K562 (cell line): ENCODE measurements around the gene PRPS1L1. TPM values are rescaled to one million over a fixed set of nuclear protein-coding genes. Genes with fewer than 3 reads are reported as not detected.

Experiments
- ATAC-seq: fragments of 200-7000 bp; cut with Tn5 transposase; 3 replicates; pipeline ENCODE4 v1.9.1; 2020; ENCODE audit warnings: moderate library complexity
- BruUV-seq: library from RNA; stranded (reverse); fragments of 400-500 nt; replicated peaks from 2 replicates; lab custom pipeline; 2021; lab: Mats Ljungman, UMichigan
- CTCF ChIA-PET: fragments of 300-600 bp; formaldehyde crosslinking; extraction: SDS; loops from one replicate; lab custom pipeline; 2021; ENCODE audit warnings: low intra/inter-chr PET ratio; lab: Yijun Ruan, JAX
- POLR2A ChIA-PET: fragments of 300-600, 350-650 bp; sonication (Branson Sonifier 250); formaldehyde crosslinking; extraction: SDS; loops from one replicate; lab custom pipeline; 2021; ENCODE audit warnings: antibody characterized with exemption, inconsistent platforms; lab: Yijun Ruan, JAX
- DNase-seq, 4 experiments: peaks; one replicate each; pipeline versions ENCODE4 v3.0.0 to v3.0.0-alpha.2; 2011 to 2018; ENCODE audit warnings: low spot score in 3 of 4, mixed read lengths in 3 of 4; ENCODE audit errors: extremely low read depth in 1 of 4
- FAIRE-seq: peaks from 2 replicates; lab custom pipeline; 2011; peaks lifted over from hg19 to GRCh38; lab: Jason Lieb, UNC
- H2AFZ ChIP-seq: 2 replicates; pipeline ENCODE4 v1.6.0; 2011; ENCODE audit warnings: low read depth, low read length, control low read depth, inconsistent platforms
- H3K27ac ChIP-seq: fragments of 200-600 bp; 3 replicates; pipeline ENCODE4 v1.8.0; 2011; ENCODE audit warnings: low read depth, mild to moderate bottlenecking, control low read depth, inconsistent platforms, low read length, moderate library complexity, mixed read lengths; ENCODE audit errors: extremely low read depth
- H3K27me3 ChIP-seq, 2 experiments: fragments of 300-600 bp in 1 of 2; 2 replicates in 1 of 2; 3 replicates in 1 of 2; pipeline versions ENCODE4 v1.6.0 to v1.8.0; 2011; ENCODE audit warnings: inconsistent platforms in 2 of 2, low read length in 2 of 2, mild to moderate bottlenecking in 1 of 2, mixed read lengths in 1 of 2, moderate library complexity in 1 of 2; ENCODE audit not compliant: control insufficient read depth in 2 of 2, insufficient read depth in 2 of 2
- H3K36me3 ChIP-seq: fragments of 300-600 bp; 3 replicates; pipeline ENCODE4 v1.8.0; 2011; ENCODE audit warnings: mild to moderate bottlenecking, low read length, inconsistent platforms; ENCODE audit not compliant: control insufficient read depth, insufficient read depth
- H3K4me1 ChIP-seq, 2 experiments: fragments of 200-600 bp in 1 of 2; replicated peaks in 1 of 2; 2 replicates in 1 of 2; 3 replicates in 1 of 2; pipeline versions ENCODE4 v1.5.1 to v1.8.0; 2011; ENCODE audit warnings: inconsistent platforms in 2 of 2, low read length in 2 of 2, mild to moderate bottlenecking in 1 of 2, mixed read lengths in 1 of 2, moderate library complexity in 1 of 2; ENCODE audit not compliant: control insufficient read depth in 2 of 2, insufficient read depth in 2 of 2
- H3K4me2 ChIP-seq: 2 replicates; pipeline ENCODE4 v1.6.1; 2011; ENCODE audit warnings: low read length, control low read depth, inconsistent platforms, mixed read lengths; ENCODE audit not compliant: insufficient read depth
- H3K4me3 ChIP-seq: fragments of 200-600 bp; sonication (generic), shearing (Covaris generic); 2 replicates; pipeline ENCODE4 v1.5.1; 2016; ENCODE audit warnings: control low read depth, inconsistent platforms
- H3K79me2 ChIP-seq: fragments of 200-600 bp; 3 replicates; pipeline ENCODE4 v1.8.0; 2011; ENCODE audit warnings: low read length, inconsistent platforms; ENCODE audit not compliant: control insufficient read depth, insufficient read depth
- H3K9ac ChIP-seq, 2 experiments: 2 replicates each; pipeline versions ENCODE4 v1.6.0 to v1.6.1; 2011; ENCODE audit warnings: low read depth in 2 of 2, low read length in 2 of 2, control low read depth in 1 of 2, inconsistent platforms in 1 of 2, mild to moderate bottlenecking in 1 of 2, mixed read lengths in 1 of 2; ENCODE audit not compliant: insufficient read depth in 1 of 2
- H3K9me1 ChIP-seq: one replicate; pipeline ENCODE4 v1.6.0; 2011; ENCODE audit warnings: inconsistent platforms, mild to moderate bottlenecking, low read length, moderate library complexity; ENCODE audit not compliant: control insufficient read depth, insufficient read depth
- H3K9me3 ChIP-seq: replicated peaks from 2 replicates; pipeline ENCODE4 v1.5.1; 2011; ENCODE audit warnings: low read depth, low read length, inconsistent platforms; ENCODE audit not compliant: control insufficient read depth, insufficient read depth
- H4K20me1 ChIP-seq: replicated peaks from 2 replicates; pipeline ENCODE4 v1.6.1; 2011; ENCODE audit warnings: low read length, inconsistent platforms, mixed read lengths; ENCODE audit not compliant: control insufficient read depth, insufficient read depth
- MEIS2 ChIP-seq: fragments of 450-650 bp; IDR thresholded peaks from 2 replicates; pipeline ENCODE4 v1.6.1; 2014; ENCODE audit warnings: mild to moderate bottlenecking; ENCODE audit not compliant: partially characterized antibody
- PBX2 ChIP-seq, 2 experiments: IDR thresholded peaks in 1 of 2; conservative IDR thresholded peaks in 1 of 2; 2 replicates each; pipeline ENCODE4 v1.6.1; 2016; ENCODE audit warnings: low read depth in 2 of 2, mild to moderate bottlenecking in 1 of 2, missing compliant biosample characterization in 1 of 2, missing genetic modification characterization in 1 of 2, moderate library complexity in 1 of 2
- YY1 ChIP-seq, 3 experiments: IDR thresholded peaks; 2 replicates each; pipeline ENCODE4 v1.6.1; 2011; ENCODE audit warnings: low read length in 2 of 3, mild to moderate bottlenecking in 2 of 3, moderate library complexity in 2 of 3, borderline replicate concordance in 1 of 3, control low read depth in 1 of 3, low read depth in 1 of 3; ENCODE audit not compliant: insufficient read depth in 3 of 3, insufficient replicate concordance in 2 of 3, control insufficient read depth in 1 of 3, insufficient read length in 1 of 3; ENCODE audit errors: extremely low read depth in 1 of 3
- ZNF766 ChIP-seq: fragments of 200-800 bp; sonication (Bioruptor generic); conservative IDR thresholded peaks from 2 replicates; pipeline ENCODE4 v1.6.1; 2016; ENCODE audit warnings: missing genetic modification characterization, missing compliant biosample characterization
- WGBS: fragments of 100-300 bp; shearing (Covaris generic); methylation state at CpG from one replicate; pipeline ENCODE4 v1.1.6; 2016; ENCODE audit warnings: low coverage, mixed read lengths; ENCODE audit not compliant: insufficient coverage; ENCODE audit errors: missing lambda C conversion rate; 5-methylcytosine and 5-hydroxymethylcytosine counted together
- in situ Hi-C: fragments of 300-500 bp; cut with MboI; formaldehyde crosslinking; loops from 4 replicates; pipeline ENCODE4 v1.15.0; 2018; ENCODE audit warnings: inconsistent platforms, mixed read lengths
- intact Hi-C: fragments of 100-400 bp; cut with micrococcal nuclease; formaldehyde crosslinking; loops from 2 replicates; pipeline ENCODE4 v1.14.2; 2022
- polyA plus RNA-seq, 8 experiments: library from polyadenylated mRNA; depleted of rRNA in 4 of 8; stranded (reverse) in 5 of 8; unstranded in 3 of 8; fragments of >200 nt; fragmentation: Nextera tagmentation in 2 of 8; fragmentation: Illumina TruSeq in 1 of 8; extraction: Ambion mirVana in 2 of 8; extraction: Trizol in 1 of 8; gene quantifications; 2 replicates each; pipeline versions ENCODE4 v1.2.1 to v1.2.3, GENCODE V29; 2011 to 2014; ENCODE audit warnings: inconsistent platforms in 1 of 8, missing spikeins in 1 of 8
- total RNA-seq, 7 experiments: library from RNA; depleted of rRNA in 6 of 7; stranded (reverse); fragments of >200 nt in 6 of 7; fragmentation: Illumina TruSeq in 2 of 7; extraction: Trizol in 2 of 7; gene quantifications; 2 replicates each; pipeline versions ENCODE4 v1.2.1 to v1.2.3, GENCODE V29; 2011 to 2021; ENCODE audit warnings: low replicate concordance in 1 of 7

PRPS1L1 gene
- total and polyA plus RNA-seq, 9 of the 15 experiments (the other 6 are each of a cell fraction or from before 2014, with no cell fraction given) = 0.07 to 0.10 (median 0.08) TPM; not detected in 6

GRCh38 chr7:18019555-18019954, 8.1 kb downstream of the PRPS1L1 start (continued):
- TF ChIP-seq YY1 (IDR thresholded peaks at IDR 0.05; ENCODE audit: borderline replicate concordance in 1 of 3, control insufficient read depth in 1 of 3, extremely low read depth in 1 of 3, insufficient read depth in 3 of 3, insufficient read length in 1 of 3, insufficient replicate concordance in 2 of 3, low read depth in 1 of 3, low read length in 2 of 3) = no peak

DNA sequence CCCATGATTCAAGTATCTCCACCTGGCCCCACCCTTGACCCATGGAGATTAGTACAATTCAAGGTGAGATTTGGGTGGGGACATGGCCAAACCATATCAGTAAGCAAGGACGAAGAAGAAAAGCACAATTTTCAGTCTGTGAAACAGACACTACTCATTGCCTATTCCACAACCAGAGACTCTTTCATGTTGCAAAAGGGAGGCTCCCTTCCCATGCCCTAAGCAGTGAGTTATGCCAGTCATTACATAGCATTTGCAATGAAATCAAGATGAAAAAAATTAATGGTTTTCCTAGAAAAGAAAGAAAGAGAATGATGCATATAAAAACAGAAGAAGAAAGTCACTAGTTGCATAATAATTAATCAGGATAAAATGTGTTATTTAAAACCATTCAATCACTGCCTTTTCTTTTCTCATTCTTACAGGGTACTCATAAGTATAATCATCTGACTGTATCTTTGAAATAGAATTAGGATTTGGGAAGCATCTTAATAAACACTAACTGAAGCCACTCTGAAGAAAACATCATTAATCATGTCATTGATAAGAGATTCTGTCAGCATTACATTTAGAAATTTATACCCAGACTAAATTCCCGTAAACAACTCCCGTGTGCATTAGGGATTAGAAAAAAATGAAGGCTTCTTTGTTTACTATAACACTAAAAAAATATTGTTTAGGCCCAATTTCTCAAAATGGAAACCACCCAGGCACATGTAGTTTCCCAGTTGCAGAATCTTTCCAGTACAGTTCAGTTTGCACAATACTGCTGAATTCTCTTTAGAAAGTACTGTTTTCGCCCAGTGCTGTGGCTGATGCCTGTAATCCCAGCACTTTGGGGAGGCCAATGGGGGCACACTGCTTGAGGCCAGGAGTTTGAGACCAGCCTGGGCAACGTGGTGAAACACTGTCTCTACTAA, 9.1 kb downstream of the PRPS1L1 start:
- Histone ChIP-seq H3K79me2 (no peaks in the 10 kb centered on the region), H4K20me1 (no peaks in the 10 kb centered on the region), H3K36me3 (no peaks in the 10 kb centered on the region), H3K9ac (no peak overlapping the region), H3K4me1 (no peaks in the 10 kb centered on the region), H3K27ac (no peak overlapping the region), H2AFZ (no peak overlapping the region), H3K9me3 (no peaks in the 10 kb centered on the region), H3K27me3 (0 out of 5 replicates have a peak, but pooled peaks cover 0 to 6% of the 10 kb centered on the region in 2 experiments), H3K4me2 (no peak overlapping the region), H3K4me3 (no peak overlapping the region), H3K9me1 (no peaks in the 10 kb centered on the region)
- no peak for DNase-seq
- WGBS = 5% methylated on average over 5 of the region's 5 CpGs
- TF ChIP-seq MEIS2 (peak; percentile 58), ZNF766 (CRISPR knock-in tag) (no peak), PBX2 (CRISPR knock-in tag; IDR thresholded peaks at IDR 0.05; ENCODE audit: low read depth) (no peak), PBX2 (tag; conservative IDR thresholded peaks at IDR 0.05; ENCODE audit: low read depth) (peak; percentile 51)
- ATAC-seq = no peak
- POLR2A ChIA-PET = no interaction called here
- no TSS peak for BruUV-seq
- intact Hi-C loops (no loop called here), in situ Hi-C loops (no loop called here)
- no peak for FAIRE-seq
- CTCF ChIA-PET = interaction anchor here (0.7 kb wide), 1 partner anchor 1686 kb away, joined by 3 read pairs; no protein-coding TSS in a partner anchor
